ENCODE data around the gene PDLIM1. TPM values are rescaled to one million over a fixed set of nuclear protein-coding genes. Genes with fewer than 3 reads are reported as not detected.

PDLIM1 gene
- polyA plus RNA-seq, 1 experiment: 141 TPM

GRCh38 chr10:95284807-95285206 lies 6.0 kb downstream of the PDLIM1 start:
- TF ChIP-seq CTCF (IDR thresholded peaks at IDR 0.05; ENCODE audit: insufficient read depth, low read depth, low read length): no peak
- ChIA-PET POLR2A (no interaction called here), CTCF (interaction anchor here (1.2 to 1.3 kb wide), 4 partner anchors 8 to 78 kb away, joined by 3 to 4 read pairs (median 4); no protein-coding TSS in a partner anchor)
- Histone ChIP-seq H3K36me3 (ENCODE audit: control insufficient read depth, insufficient read depth, low read length) (peaks cover 1% of the 10 kb centered on the region; the same call in 1 of the 2 replicates), H3K27me3 (ENCODE audit: control insufficient read depth, insufficient read depth, low read length) (no peaks in the 10 kb centered on the region), H3K4me3 (ENCODE audit: low read depth, low read length) (no peak overlapping the region)
- DNase-seq (ENCODE audit: low read depth): no peak

GRCh38 chr10:95282107-95282506 lies 8.7 kb downstream of the PDLIM1 start:
- TF ChIP-seq CTCF (IDR thresholded peaks at IDR 0.05; ENCODE audit: insufficient read depth, low read depth, low read length): no peak
- Histone ChIP-seq H3K36me3 (ENCODE audit: control insufficient read depth, insufficient read depth, low read length) (no peaks in the 10 kb centered on the region; the same call in 1 of the 2 replicates), H3K27me3 (ENCODE audit: control insufficient read depth, insufficient read depth, low read length) (no peaks in the 10 kb centered on the region), H3K4me3 (ENCODE audit: low read depth, low read length) (no peak overlapping the region)
- DNase-seq (ENCODE audit: low read depth): no peak
- CTCF ChIA-PET: no interaction called here
- POLR2A ChIA-PET: no interaction called here

- Histone ChIP-seq H3K4me3 (ENCODE audit: low read depth, low read length) (no peak overlapping the region), H3K36me3 (ENCODE audit: control insufficient read depth, insufficient read depth, low read length) (no peaks in the 10 kb centered on the region; the same call in 1 of the 2 replicates), H3K27me3 (ENCODE audit: control insufficient read depth, insufficient read depth, low read length) (no peaks in the 10 kb centered on the region)
- ChIA-PET CTCF (interaction anchor here (0.8 to 1.2 kb wide), 3 partner anchors 34 to 82 kb away, joined by 3 to 5 read pairs (median 3); no protein-coding TSS in a partner anchor), POLR2A (no interaction called here)
- no peak for TF ChIP-seq CTCF (IDR thresholded peaks at IDR 0.05; ENCODE audit: insufficient read depth, low read depth, low read length)
- no peak for DNase-seq (ENCODE audit: low read depth)
These were observed 9.6 kb downstream of the PDLIM1 start for GRCh38 chr10:95281206-95281605.

- Histone ChIP-seq H3K36me3 (ENCODE audit: control insufficient read depth, insufficient read depth, low read length) (no peaks in the 10 kb centered on the region; the same call in 1 of the 2 replicates), H3K27me3 (ENCODE audit: control insufficient read depth, insufficient read depth, low read length) (no peaks in the 10 kb centered on the region), H3K4me3 (ENCODE audit: low read depth, low read length) (no peak overlapping the region)
- no peak for TF ChIP-seq CTCF (IDR thresholded peaks at IDR 0.05; ENCODE audit: insufficient read depth, low read depth, low read length)
- CTCF ChIA-PET: interaction anchor here (0.8 to 1.2 kb wide), 4 partner anchors 15 to 82 kb away, joined by 3 to 5 read pairs (median 3); no protein-coding TSS in a partner anchor
- POLR2A ChIA-PET: no interaction called here
- DNase-seq (ENCODE audit: low read depth): no peak
These were observed 10.2 kb downstream of the PDLIM1 start for GRCh38 chr10:95280637-95281036.

GRCh38 chr10:95279042-95279820 lies 11.6 kb downstream of the PDLIM1 start:
- Histone ChIP-seq H3K27me3 (ENCODE audit: control insufficient read depth, insufficient read depth, low read length) (no peaks in the 10 kb centered on the region), H3K36me3 (ENCODE audit: control insufficient read depth, insufficient read depth, low read length) (no peaks in the 10 kb centered on the region), H3K4me3 (ENCODE audit: low read depth, low read length) (no peak overlapping the region)
- no peak for DNase-seq (ENCODE audit: low read depth)
- POLR2A ChIA-PET: no interaction called here
- no peak for TF ChIP-seq CTCF (IDR thresholded peaks at IDR 0.05; ENCODE audit: insufficient read depth, low read depth, low read length)
- CTCF ChIA-PET: interaction anchor here (0.9 to 1.9 kb wide), 4 partner anchors 16 to 87 kb away, joined by 3 to 4 read pairs (median 4); no protein-coding TSS in a partner anchor
